ENCODE results near the gene MRPL14.

The MRPL14 gene

DNA sequence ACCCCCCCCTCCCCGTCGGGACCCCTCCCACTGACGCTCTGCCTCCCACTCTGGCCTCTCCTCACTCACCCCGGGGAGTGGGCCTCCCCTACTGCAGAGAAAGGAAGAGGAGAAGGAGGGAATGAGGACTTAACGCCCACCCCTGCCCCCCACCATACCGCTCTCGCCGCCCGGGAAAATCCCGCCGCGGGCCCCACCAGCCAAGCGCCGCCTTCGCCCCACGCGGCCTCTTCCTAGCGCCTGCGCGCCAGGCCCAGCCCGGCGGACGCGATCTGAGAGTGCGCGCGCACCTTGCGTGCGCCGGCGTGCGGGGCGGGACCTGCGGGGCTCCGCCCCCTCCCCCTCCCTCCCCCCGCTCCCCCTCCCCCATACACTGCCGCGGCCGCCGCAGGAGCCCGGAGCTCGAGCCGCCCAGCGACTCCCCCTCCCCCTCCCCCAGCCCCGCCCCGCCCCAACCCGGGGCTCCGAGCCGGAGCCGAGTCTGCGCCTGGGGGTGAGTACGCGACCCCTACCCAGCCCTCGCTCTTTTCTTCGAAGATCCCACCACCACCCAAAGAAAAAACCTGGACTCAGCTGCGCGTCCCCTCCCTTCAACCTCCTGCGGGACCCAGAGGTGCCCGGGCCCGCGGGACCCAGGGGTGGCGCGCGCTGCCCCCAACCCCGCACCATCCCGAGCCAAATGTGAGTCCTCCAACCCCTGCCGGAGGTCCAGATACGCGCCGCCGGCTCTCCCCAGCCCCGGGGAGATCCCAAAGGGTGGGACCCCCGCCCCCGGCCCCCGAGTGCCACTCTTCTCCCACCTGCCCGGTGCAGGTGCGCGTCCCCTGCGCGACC, at the start of gene MRPL14, which contains the start of gene TMEM63B:
Gene MRPL14 (minus strand): TSS at position 267 of the 834 bp plus-strand sequence. CDS start 10,841 bp downstream, outside the sequence.
Gene TMEM63B (plus strand): TSS at position 369 of the 834 bp plus-strand sequence. CDS start 7,031 bp downstream, outside the sequence.
- peak; percentile 76 for DNase-seq

GRCh38 chr6:44176130-44176761, 49.0 kb upstream of the MRPL14 start:
- no peak for DNase-seq

DNA sequence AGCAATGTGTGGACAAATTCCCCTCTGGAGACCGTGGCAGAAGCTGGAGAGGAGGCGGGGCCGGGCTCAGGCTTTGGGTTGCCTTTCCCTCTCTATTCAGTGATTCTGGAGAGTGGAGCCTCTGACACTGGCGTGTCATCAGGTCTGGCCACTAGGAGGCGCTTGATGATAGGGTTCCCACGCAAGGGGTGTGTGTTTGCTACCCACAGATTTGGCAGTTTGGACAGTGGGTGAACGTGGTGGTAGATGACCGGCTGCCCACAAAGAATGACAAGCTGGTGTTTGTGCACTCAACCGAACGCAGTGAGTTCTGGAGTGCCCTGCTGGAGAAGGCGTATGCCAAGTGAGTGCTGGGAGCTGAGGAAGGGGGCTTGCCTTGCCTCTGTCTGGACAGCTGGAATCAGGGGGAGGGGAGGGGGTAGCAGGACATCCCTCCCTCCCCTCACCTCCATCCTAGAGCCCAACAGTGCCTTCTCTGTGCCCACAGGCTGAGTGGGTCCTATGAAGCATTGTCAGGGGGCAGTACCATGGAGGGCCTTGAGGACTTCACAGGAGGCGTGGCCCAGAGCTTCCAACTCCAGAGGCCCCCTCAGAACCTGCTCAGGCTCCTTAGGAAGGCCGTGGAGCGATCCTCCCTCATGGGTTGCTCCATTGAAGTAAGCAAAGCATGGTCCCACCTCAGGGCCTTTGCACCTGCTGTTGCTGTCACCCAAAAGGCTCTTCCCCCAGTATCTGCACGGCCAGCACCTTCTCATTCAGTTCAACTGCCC, 45.7 kb upstream of the MRPL14 start:
- peak; percentile 63 for DNase-seq

GRCh38 chr6:44171899-44172546, 44.8 kb upstream of the MRPL14 start:
- no peak for DNase-seq

DNA sequence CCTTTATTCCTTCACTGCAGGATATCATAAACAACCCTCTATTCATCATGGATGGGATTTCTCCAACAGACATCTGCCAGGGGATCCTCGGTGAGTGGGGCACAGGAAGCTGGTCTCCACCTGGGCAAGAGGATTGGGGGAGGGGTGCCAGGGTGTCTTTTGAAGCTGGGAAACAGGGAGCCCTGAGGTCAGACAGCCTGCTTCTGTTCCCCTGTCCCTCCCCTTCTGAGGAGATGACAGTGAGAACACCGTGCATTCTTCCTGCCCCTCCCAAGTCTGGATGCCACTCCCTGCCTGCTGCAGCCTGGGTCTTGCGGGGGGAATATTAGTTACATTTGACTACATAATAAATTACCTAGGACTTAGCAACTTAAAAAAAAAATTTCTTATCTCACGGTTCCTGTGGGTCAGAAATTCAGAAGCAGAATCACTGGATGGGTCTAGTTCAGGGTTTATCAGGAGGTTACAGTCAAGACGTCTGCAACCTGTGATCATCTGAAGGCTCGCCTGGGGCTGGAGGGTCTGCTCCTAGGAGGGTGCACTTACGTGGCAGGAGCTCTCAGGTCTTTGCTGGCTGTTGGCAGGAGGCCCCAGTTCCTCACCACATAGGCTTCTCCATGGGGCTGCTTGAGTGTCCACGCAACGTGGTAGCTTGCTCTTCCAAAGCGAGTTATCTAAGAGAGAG, 42.8 kb upstream of the MRPL14 start:
- DNase-seq = no peak

- no peak for DNase-seq
Measured at GRCh38 chr6:44169154-44169553, 41.9 kb upstream of the MRPL14 start.

DNA sequence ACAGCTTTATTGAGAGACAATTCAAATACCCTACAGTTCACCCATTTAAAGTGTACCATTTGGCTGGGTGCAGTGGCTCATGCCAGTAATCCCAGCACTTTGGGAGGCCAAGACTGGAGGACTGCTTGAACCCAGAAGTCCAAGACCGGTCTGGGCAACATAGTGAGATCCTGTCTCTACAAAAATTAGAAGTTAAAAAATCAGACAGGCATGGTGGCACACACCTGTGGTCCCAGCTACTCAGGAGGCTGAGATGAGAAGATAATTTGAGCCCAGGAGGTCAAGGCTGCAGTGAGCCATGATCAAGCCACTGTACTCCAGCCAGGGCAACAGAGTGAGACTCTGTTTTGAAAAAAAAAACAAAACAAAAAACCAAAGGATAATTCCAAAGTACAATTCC, 40.3 kb upstream of the MRPL14 start:
- DNase-seq = no peak

- no peak for DNase-seq
Measured at GRCh38 chr6:44166591-44167184, 39.4 kb upstream of the MRPL14 start.

DNA sequence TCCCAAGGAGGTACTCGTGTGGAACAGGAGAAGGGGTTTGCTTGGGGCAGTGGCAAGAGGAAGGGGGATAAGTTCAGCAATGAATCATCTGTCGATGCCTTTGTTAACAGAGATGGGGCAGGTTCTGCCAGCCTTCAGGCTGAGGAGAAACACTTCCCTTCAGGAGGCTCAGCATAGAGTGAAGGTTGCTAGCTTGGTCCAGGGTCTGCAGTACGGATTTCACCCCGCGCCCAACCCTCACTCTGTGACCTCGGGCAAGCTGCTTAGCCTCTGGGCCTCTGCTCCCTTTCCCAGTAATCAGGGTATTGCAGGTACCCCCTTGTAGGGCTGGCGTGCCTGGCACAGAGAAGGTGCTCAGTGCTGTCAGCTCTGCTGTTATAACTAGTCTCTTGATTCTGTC, 38.9 kb upstream of the MRPL14 start:
- DNase-seq = no peak

DNA sequence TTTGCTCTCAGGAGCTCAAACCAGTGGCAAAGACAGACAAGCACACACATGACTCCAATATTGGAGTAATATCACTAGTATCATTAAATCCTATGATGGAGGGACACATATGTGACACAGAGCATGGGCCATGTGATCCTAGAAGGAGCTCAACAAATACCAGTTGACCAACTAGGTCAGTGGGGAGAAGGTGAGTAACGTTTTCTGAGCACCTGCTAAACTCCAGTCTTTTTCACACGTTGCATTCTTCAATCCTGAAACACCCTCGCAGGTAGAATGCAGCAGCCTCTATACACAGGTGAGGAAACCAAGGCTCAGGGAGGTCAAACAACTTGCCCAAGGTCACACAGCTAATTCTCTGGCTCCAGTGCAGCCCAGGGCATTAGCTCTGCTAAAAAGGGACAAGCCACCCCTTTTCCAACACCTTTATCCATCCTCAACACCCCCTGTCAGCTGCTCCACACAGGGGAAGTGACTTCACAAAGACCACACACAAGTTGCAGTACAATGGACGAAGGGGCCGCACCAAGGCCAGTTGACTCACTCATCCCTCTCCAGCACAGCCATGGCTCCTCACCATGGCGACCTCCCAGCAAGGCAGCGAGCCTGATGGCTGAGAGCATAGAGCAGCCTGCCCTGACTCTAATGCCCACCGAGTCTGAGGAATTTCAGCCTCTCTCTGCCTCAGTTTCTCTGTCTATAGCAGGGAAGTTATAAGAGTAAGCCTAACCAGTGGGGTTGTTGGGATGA, 35.8 kb upstream of the MRPL14 start:
- DNase-seq = no peak

DNA sequence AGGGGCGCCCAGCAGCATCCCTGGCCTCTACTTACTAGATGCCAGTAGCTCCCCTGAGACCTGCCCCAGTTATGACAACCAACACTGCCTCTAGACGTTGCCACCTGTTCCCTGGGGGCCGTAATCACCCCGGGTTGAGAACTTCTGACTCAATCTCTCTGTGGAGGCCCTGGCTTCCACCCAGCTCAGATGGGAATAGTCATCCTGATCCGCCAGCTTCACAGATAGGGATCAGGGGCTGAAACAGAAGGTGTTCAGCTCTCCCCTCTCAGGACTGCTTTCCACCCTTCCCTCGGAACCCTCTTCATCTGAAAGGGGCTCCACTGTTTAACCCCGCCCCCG, 34.7 kb upstream of the MRPL14 start:
- peak; percentile 84 for DNase-seq

DNA sequence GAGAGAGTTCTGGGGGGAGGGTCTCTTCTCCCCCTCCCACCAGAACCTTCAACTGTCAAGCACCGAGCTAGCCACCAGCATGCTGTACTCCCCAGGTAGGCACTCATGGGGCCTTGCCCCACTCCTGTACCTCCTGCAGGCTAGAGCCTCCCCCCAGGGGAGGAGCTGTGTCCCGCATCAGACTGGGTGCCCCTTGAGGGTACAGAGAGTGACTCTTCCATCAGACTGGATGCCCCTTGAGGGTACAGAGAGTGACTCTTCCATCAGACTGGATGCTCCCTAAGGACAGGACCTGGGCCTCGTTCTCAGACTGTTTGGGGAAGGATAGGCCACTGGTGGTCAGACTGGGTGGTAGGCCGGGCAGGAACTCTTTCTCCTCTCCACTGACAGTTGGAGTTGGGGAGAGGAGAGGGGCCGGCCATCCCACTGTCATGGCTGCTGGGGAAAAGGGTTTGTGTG, 31.5 kb upstream of the MRPL14 start, which contains the start of gene CAPN11:
Gene CAPN11 (plus strand): TSS at position 51 of the 459 bp plus-strand sequence. CDS start 29 bp downstream, at position 80.
- DNase-seq = no peak

DNA sequence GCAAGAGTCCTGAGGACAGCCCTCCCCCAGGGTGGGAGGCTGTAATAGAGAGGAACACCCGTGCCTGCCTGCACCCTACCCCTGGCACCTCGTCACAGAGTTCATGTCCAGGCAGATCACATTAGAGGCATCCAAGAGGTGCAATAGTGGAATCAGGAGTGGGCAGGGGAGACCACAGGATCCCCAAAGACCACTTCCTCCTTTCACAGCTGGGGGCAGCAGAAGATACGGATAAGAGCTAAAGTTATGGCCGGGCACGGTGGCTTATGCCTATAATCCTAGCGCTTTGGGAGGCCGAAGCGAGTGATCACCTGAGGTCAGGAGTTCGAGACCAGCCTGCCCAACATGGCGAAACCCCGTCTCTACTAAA, 29.9 kb upstream of the MRPL14 start:
- DNase-seq = no peak

DNA sequence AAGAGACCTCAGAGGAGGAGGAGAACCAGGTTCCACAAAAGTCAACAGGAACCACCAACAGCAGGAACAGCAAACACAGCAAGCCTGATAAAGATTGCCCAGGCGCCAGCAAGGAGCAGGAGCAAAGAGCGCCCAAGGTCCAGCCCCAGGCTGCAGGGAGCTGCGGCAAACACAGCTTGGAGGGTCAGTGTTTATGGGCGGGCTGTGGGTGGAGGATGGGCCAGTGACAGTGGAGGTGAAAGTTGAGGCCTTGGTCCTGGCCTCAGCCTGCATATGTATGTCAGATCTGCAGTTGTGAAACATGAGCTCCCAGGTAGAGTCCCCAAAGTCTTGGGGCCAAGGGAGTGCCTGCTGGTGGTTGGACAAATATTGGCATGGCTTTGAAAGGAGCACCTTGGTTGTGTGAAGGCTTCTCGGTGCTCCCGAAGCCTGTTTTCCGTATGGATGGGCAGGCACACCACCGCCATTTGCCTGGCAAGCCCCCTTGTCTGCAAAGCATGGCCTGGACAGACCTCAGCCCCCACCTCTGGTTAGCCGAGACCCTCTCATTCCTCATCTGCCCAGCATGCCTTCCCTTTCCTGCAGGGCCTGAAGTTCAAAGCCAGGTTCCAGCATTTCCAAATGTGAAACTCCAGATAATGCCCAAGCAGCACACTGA, 29.4 kb upstream of the MRPL14 start:
- DNase-seq = no peak

GRCh38 chr6:44154067-44154466, 26.8 kb upstream of the MRPL14 start:
- DNase-seq = no peak

- DNase-seq = no peak
Measured at GRCh38 chr6:44152533-44152932, 25.3 kb upstream of the MRPL14 start.

- DNase-seq = no peak
Measured at GRCh38 chr6:44152109-44152461, 24.8 kb upstream of the MRPL14 start.

DNA sequence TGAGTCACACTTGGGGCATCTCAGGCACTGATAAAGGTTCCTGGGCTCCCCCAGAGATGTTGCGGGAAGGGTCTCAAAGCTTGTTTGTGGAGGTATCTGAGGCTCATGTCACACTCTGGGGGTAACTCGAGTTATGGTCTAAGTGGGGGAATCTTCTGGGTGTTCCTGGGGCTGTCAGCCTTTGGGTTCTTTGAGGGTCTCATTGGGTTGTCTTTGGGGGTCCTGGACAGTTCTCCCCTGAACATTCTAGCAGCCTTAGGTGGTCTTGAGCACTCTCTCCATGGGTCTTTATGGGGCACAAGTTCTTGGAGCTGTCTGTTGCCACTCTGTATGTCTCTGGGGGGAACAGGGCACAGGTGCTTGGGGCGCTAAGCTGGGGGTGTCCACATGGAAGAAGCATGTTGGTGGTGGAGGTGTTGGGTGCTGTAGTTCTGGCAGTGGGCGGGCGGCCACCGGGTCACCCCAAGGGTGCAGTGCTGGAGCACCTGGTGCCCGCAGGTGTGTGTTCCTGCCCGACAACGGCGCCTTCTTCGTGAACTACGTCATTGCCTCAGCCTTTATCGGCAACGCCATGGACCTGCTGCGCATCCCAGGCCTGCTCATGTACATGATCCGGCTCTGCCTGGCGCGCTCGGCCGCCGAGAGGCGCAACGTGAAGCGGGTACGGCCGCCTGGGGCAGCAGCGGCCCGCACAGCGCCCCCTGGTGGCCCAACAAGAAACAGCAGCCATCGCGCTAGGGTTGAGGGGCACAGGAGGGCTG, 24.3 kb upstream of the MRPL14 start:
- peak; percentile 26 for DNase-seq

GRCh38 chr6:44150317-44150917, 23.2 kb upstream of the MRPL14 start:
- no peak for DNase-seq
